SK-N-SH treated with all-trans-retinoic acid at 6 μM for 48 hours (cell line): ENCODE results near the gene TBL1XR1.
A peak's percentile ranks its signal among the peaks of the same experiment; 100 is the strongest.

Experiments used
- ATAC-seq: fragments of 200-7000 bp; cut with Tn5 transposase; 3 replicates; pipeline ENCODE4 v1.9.1; 2020; ENCODE audit warnings: mild to moderate bottlenecking, moderate library complexity
- CREB5 ChIP-seq: fragments of 250-450 bp; sonication (Bioruptor Pico); IDR thresholded peaks from 2 replicates; pipeline ENCODE4 v1.5.1; 2020; ENCODE audit warnings: low read depth, mild to moderate bottlenecking, moderate library complexity
- CSRNP3 ChIP-seq: fragments of 250-450 bp; sonication (Bioruptor Pico); IDR thresholded peaks from 2 replicates; pipeline ENCODE4 v1.5.1; 2021; ENCODE audit warnings: mild to moderate bottlenecking, moderate library complexity
- ESRRG ChIP-seq: fragments of 250-450 bp; sonication (Bioruptor Pico); IDR thresholded peaks from 2 replicates; pipeline ENCODE4 v1.6.1; 2021; ENCODE audit warnings: mild to moderate bottlenecking
- GLIS3 ChIP-seq: fragments of 250-450 bp; sonication (Bioruptor Pico); IDR thresholded peaks from 2 replicates; pipeline ENCODE4 v1.5.0; 2020; ENCODE audit warnings: mild to moderate bottlenecking, moderate library complexity
- ISL1 ChIP-seq: fragments of 250-450 bp; sonication (Bioruptor Pico); IDR thresholded peaks from 2 replicates; pipeline ENCODE4 v2.1.2; 2022; ENCODE audit warnings: mild to moderate bottlenecking, moderate library complexity
- OSR1 ChIP-seq: fragments of 250-450 bp; sonication (Bioruptor Pico); IDR thresholded peaks from 2 replicates; pipeline ENCODE4 v1.8.0; 2022; ENCODE audit warnings: moderate library complexity, mild to moderate bottlenecking, inconsistent platforms
- PATZ1 ChIP-seq: fragments of 250-450 bp; sonication (Bioruptor Pico); IDR thresholded peaks from 2 replicates; pipeline ENCODE4 v1.8.0; 2020; ENCODE audit warnings: mild to moderate bottlenecking, moderate library complexity, borderline replicate concordance
- PPARA ChIP-seq: fragments of 250-450 bp; sonication (Bioruptor Pico); IDR thresholded peaks from 2 replicates; pipeline ENCODE4 v1.5.0; 2020; ENCODE audit warnings: mild to moderate bottlenecking, borderline replicate concordance
- RARB ChIP-seq: fragments of 250-450 bp; sonication (Bioruptor Pico); IDR thresholded peaks from 2 replicates; pipeline ENCODE4 v1.8.0; 2021; ENCODE audit warnings: mild to moderate bottlenecking, moderate library complexity
- SNAI2 ChIP-seq: fragments of 250-450 bp; sonication (Bioruptor Pico); IDR thresholded peaks from 2 replicates; pipeline ENCODE4 v1.5.0; 2020; ENCODE audit warnings: mild to moderate bottlenecking, moderate library complexity
- TCF4 ChIP-seq: fragments of 250-450 bp; sonication (Bioruptor Pico); IDR thresholded peaks from 2 replicates; pipeline ENCODE4 v1.8.0; 2021; ENCODE audit warnings: mild to moderate bottlenecking, moderate library complexity, borderline replicate concordance
- TSHZ2 ChIP-seq: fragments of 250-450 bp; sonication (Bioruptor Pico); IDR thresholded peaks from 2 replicates; pipeline ENCODE4 v1.5.0; 2020; ENCODE audit warnings: mild to moderate bottlenecking, moderate library complexity
- ZC3H10 ChIP-seq: fragments of 250-450 bp; sonication (Bioruptor Pico); IDR thresholded peaks from 2 replicates; pipeline ENCODE4 v1.5.1; 2021; ENCODE audit warnings: mild to moderate bottlenecking, moderate library complexity
- ZFP3 ChIP-seq: fragments of 250-450 bp; sonication (Bioruptor Pico); IDR thresholded peaks from 2 replicates; pipeline ENCODE4 v1.5.0; 2020; ENCODE audit warnings: mild to moderate bottlenecking, moderate library complexity
- ZFP30 ChIP-seq: fragments of 450-650 bp; formaldehyde crosslinking; IDR thresholded peaks from 2 replicates; pipeline ENCODE4 v1.5.0; 2022; ENCODE audit warnings: mild to moderate bottlenecking, moderate library complexity
- ZNF565 ChIP-seq: fragments of 450-650 bp; formaldehyde crosslinking; conservative IDR thresholded peaks from 2 replicates; pipeline ENCODE4 v1.5.0; 2020; ENCODE audit warnings: low read depth, mild to moderate bottlenecking, moderate library complexity
- ZNF70 ChIP-seq: fragments of 450-650 bp; formaldehyde crosslinking; IDR thresholded peaks from 2 replicates; pipeline ENCODE4 v1.5.0; 2020; ENCODE audit warnings: mild to moderate bottlenecking, moderate library complexity

The TBL1XR1 gene

GRCh38 chr3:177197041-177197726 is at the start of gene TBL1XR1:
Gene TBL1XR1 (minus strand): TSS chr3:177197482. CDS start chr3:177064977, 132,505 bp downstream.
- peak; percentile 75 for ATAC-seq
- no peak; the same call in 1 of the 2 replicates for TF ChIP-seq TSHZ2 (CRISPR knock-in tag)
- no peak for TF ChIP-seq SNAI2 (CRISPR knock-in tag)
- no peak for TF ChIP-seq ISL1
- no peak for TF ChIP-seq ZC3H10 (CRISPR knock-in tag)
- no peak for TF ChIP-seq PPARA (CRISPR knock-in tag)
- TF ChIP-seq ZFP30 = no peak
- TF ChIP-seq TCF4 (CRISPR knock-in tag) = no peak
- no peak for TF ChIP-seq CSRNP3 (CRISPR knock-in tag)
- no peak for TF ChIP-seq OSR1 (CRISPR knock-in tag)
- TF ChIP-seq ESRRG (CRISPR knock-in tag) = no peak
- TF ChIP-seq RARB (CRISPR knock-in tag) = no peak

- ATAC-seq = no peak
- TF ChIP-seq ZNF565 (CRISPR knock-in tag) (no peak), PPARA (CRISPR knock-in tag) (no peak), ZNF70 (CRISPR knock-in tag) (no peak), CREB5 (no peak), TCF4 (CRISPR knock-in tag) (no peak), ZFP3 (CRISPR knock-in tag) (no peak), RARB (CRISPR knock-in tag) (no peak)
Measured at GRCh38 chr3:177245250-177245649, 48.0 kb upstream of the TBL1XR1 start.

GRCh38 chr3:177244606-177245005 is 47.3 kb upstream of the TBL1XR1 start:
- ATAC-seq = no peak
- TF ChIP-seq RARB (CRISPR knock-in tag) (no peak), ISL1 (no peak), ZNF70 (CRISPR knock-in tag) (no peak), CREB5 (no peak), PATZ1 (no peak), TSHZ2 (CRISPR knock-in tag) (no peak), CSRNP3 (CRISPR knock-in tag) (no peak), ZFP3 (CRISPR knock-in tag) (no peak), GLIS3 (CRISPR knock-in tag) (no peak)
